ENCODE results near the gene PNMA8A. TPM values are rescaled to one million over a fixed set of nuclear protein-coding genes. Genes with fewer than 3 reads are reported as not detected.

The PNMA8A gene
- total RNA-seq, 2 experiments from 2014 or later, result 0.29 to 0.63 TPM

GRCh38 chr19:46427518-46428045 lies 43.8 kb downstream of the PNMA8A start:
- H3K36me3 Mint-ChIP-seq, result no peaks in the 10 kb centered on the region
- no peaks in the 10 kb centered on the region for H3K9me3 Mint-ChIP-seq (ENCODE audit: low read depth)
- ATAC-seq (no peak), DNase-seq (no peak)
- H3K4me3 Mint-ChIP-seq, result no peak overlapping the region
- no peak overlapping the region for H3K27ac Mint-ChIP-seq
- peaks cover 84% of the 10 kb centered on the region for H3K27me3 Mint-ChIP-seq
- CTCF ChIA-PET, result interaction anchor here (0.6 to 1.9 kb wide), 2 partner anchors 85 to 96 kb away, joined by 4 read pairs; no protein-coding TSS in a partner anchor
- peaks cover 33% of the 10 kb centered on the region for H3K4me1 Mint-ChIP-seq

GRCh38 chr19:46426506-46427162 lies 44.7 kb downstream of the PNMA8A start:
- Mint-ChIP-seq H3K4me3 (peak overlapping the region; percentile 47), H3K27ac (no peak overlapping the region), H3K27me3 (peaks cover 86% of the 10 kb centered on the region), H3K4me1 (peaks cover 33% of the 10 kb centered on the region), H3K36me3 (no peaks in the 10 kb centered on the region), H3K9me3 (ENCODE audit: low read depth) (no peaks in the 10 kb centered on the region)
- DNase-seq, result peak; percentile 54
- peak; percentile 23 for ATAC-seq
- CTCF ChIA-PET, result interaction anchor here (1.4 to 1.9 kb wide), 3 partner anchors 23 to 86 kb away, joined by 3 to 5 read pairs (median 4); no protein-coding TSS in a partner anchor

GRCh38 chr19:46426035-46426505 lies 45.3 kb downstream of the PNMA8A start:
- DNase-seq (no peak), ATAC-seq (no peak)
- Mint-ChIP-seq H3K27me3 (peaks cover 83% of the 10 kb centered on the region), H3K36me3 (no peaks in the 10 kb centered on the region), H3K4me1 (peaks cover 33% of the 10 kb centered on the region), H3K27ac (no peak overlapping the region), H3K9me3 (ENCODE audit: low read depth) (no peaks in the 10 kb centered on the region), H3K4me3 (no peak overlapping the region)
- CTCF ChIA-PET, result interaction anchor here (0.7 to 1.8 kb wide), 3 partner anchors 16 to 61 kb away, joined by 3 to 5 read pairs (median 3); no protein-coding TSS in a partner anchor

GRCh38 chr19:46423188-46423587 lies 48.2 kb downstream of the PNMA8A start:
- Mint-ChIP-seq H3K4me1 (peaks cover 23% of the 10 kb centered on the region), H3K36me3 (no peaks in the 10 kb centered on the region), H3K4me3 (no peak overlapping the region), H3K27me3 (peaks cover 65% of the 10 kb centered on the region), H3K9me3 (ENCODE audit: low read depth) (no peaks in the 10 kb centered on the region), H3K27ac (no peak overlapping the region)
- CTCF ChIA-PET, result interaction anchor here (0.8 to 2.5 kb wide), 2 partner anchors 28 to 66 kb away, joined by 3 to 9 read pairs; no protein-coding TSS in a partner anchor
- ATAC-seq (no peak), DNase-seq (no peak)

- ATAC-seq (no peak), DNase-seq (no peak)
- CTCF ChIA-PET, result interaction anchor here (0.5 kb wide), 1 partner anchor 37 kb away, joined by 3 read pairs; no protein-coding TSS in a partner anchor
- H3K9me3 Mint-ChIP-seq (ENCODE audit: low read depth), result no peaks in the 10 kb centered on the region
- peaks cover 61% of the 10 kb centered on the region for H3K27me3 Mint-ChIP-seq
- no peak overlapping the region for H3K27ac Mint-ChIP-seq
- H3K36me3 Mint-ChIP-seq, result no peaks in the 10 kb centered on the region
- no peak overlapping the region for H3K4me3 Mint-ChIP-seq
- H3K4me1 Mint-ChIP-seq, result peaks cover 16% of the 10 kb centered on the region
These were observed 49.0 kb downstream of the PNMA8A start for GRCh38 chr19:46422344-46422743.

GRCh38 chr19:46420056-46420455 lies 51.3 kb downstream of the PNMA8A start:
- Mint-ChIP-seq H3K36me3 (no peaks in the 10 kb centered on the region), H3K27ac (no peak overlapping the region), H3K4me3 (no peak overlapping the region), H3K4me1 (peaks cover 4% of the 10 kb centered on the region), H3K27me3 (peaks cover 60% of the 10 kb centered on the region), H3K9me3 (ENCODE audit: low read depth) (no peaks in the 10 kb centered on the region)
- CTCF ChIA-PET, result no interaction called here
- no peak for DNase-seq
- ATAC-seq, result no peak

Other genes with a start within 250 kb of the PNMA8A start
- gene IGFL1, start 241.8 kb downstream of the PNMA8A start, total RNA-seq, result not detected
- not detected for gene HIF3A, start 174.5 kb downstream of the PNMA8A start, total RNA-seq
- 100 to 1,000 TPM in 1 of 2 experiments, 10 to 100 TPM in 1; 99.2 to 110 TPM for gene PPP5C, start 124.5 kb downstream of the PNMA8A start, total RNA-seq
- not detected for gene CCDC8, start 58.0 kb downstream of the PNMA8A start, total RNA-seq
- not detected for gene PNMA8C, start 42.6 kb downstream of the PNMA8A start, total RNA-seq
- gene PNMA8B, start 24.3 kb upstream of the PNMA8A start, total RNA-seq, result not detected
- 100 to 1,000 TPM; 497 to 498 TPM for gene CALM3, start 129.8 kb upstream of the PNMA8A start, total RNA-seq
- 10 to 100 TPM in 1 of 2 experiments, 1 to 10 TPM in 1; 1.8 to 27.5 TPM for gene PTGIR, start 153.5 kb upstream of the PNMA8A start, total RNA-seq
- gene GNG8, start 164.6 kb upstream of the PNMA8A start, total RNA-seq, result 10 to 100 TPM in 1 of 2 experiments, not detected in 1; 25.9 TPM
- 1 to 10 TPM in 1 of 2 experiments, under 1 TPM in 1; 0.12 to 1.2 TPM for gene DACT3, start 189.6 kb upstream of the PNMA8A start, total RNA-seq
- 100 to 1,000 TPM; 147 to 187 TPM for gene PRKD2, start 245.6 kb upstream of the PNMA8A start, total RNA-seq